Measurements from ENCODE around the gene AREG.

GRCh38 chr4:74480267-74480666 is 35.3 kb downstream of the AREG start:
- TF ChIP-seq CTCF (IDR thresholded peaks at IDR 0.05): no peak
- no peak for TF ChIP-seq POLR2A (IDR thresholded peaks at IDR 0.05)

All from thyroid gland (tissue), 4 donors.